ENCODE data around the gene KLF16.

The KLF16 gene

GRCh38 chr19:1814833-1815604 is 48.4 kb downstream of the KLF16 start:
- no peaks in the 10 kb centered on the region for H4K20me1 ChIP-seq (ENCODE audit: insufficient read depth, low read length)
- DNase-seq, result no peak
- no peak overlapping the region for H3K4me2 ChIP-seq (ENCODE audit: low read depth, low read length)
- H3K27ac ChIP-seq (ENCODE audit: low read length), result no peak overlapping the region
- peaks cover 10% of the 10 kb centered on the region for H3K36me3 ChIP-seq (replicated peaks; ENCODE audit: insufficient read depth, low read length)
- H2AFZ ChIP-seq (ENCODE audit: low read length), result no peak overlapping the region
- H3K4me3 ChIP-seq (ENCODE audit: low read length), result no peak overlapping the region
- H3K9me2 ChIP-seq (replicated peaks; ENCODE audit: insufficient read depth, low read length), result no peaks in the 10 kb centered on the region
- no peak for TF ChIP-seq EZH2 (optimal IDR thresholded peaks at IDR 0.05; ENCODE audit: low read depth, low read length)
- TF ChIP-seq EZH2phosphoT487 (IDR thresholded peaks at IDR 0.05; ENCODE audit: low read length), result no peak
- no peak for TF ChIP-seq CTCF (IDR thresholded peaks at IDR 0.05; ENCODE audit: low read length)
- no peaks in the 10 kb centered on the region for H3K9me3 ChIP-seq (replicated peaks; ENCODE audit: insufficient read depth, low read length)
- no peaks in the 10 kb centered on the region for H3K79me2 ChIP-seq (ENCODE audit: low read length)
- peaks cover 18% of the 10 kb centered on the region for H3K27me3 ChIP-seq (replicated peaks; ENCODE audit: insufficient read depth, low read length)
- H3K4me1 ChIP-seq (ENCODE audit: low read length), result peaks cover 7% of the 10 kb centered on the region
- no peak overlapping the region for H3K9ac ChIP-seq (ENCODE audit: low read length)
- no peaks in the 10 kb centered on the region; the same call in 1 of the 2 replicates for H3F3A ChIP-seq (ENCODE audit: insufficient read depth, low read length)

- Histone ChIP-seq H3K79me2 (ENCODE audit: low read length) (no peaks in the 10 kb centered on the region), H2AFZ (ENCODE audit: low read length) (no peak overlapping the region), H3K36me3 (replicated peaks; ENCODE audit: insufficient read depth, low read length) (peaks cover 10% of the 10 kb centered on the region), H4K20me1 (ENCODE audit: insufficient read depth, low read length) (no peaks in the 10 kb centered on the region), H3K9me3 (replicated peaks; ENCODE audit: insufficient read depth, low read length) (no peaks in the 10 kb centered on the region), H3K4me1 (ENCODE audit: low read length) (peaks cover 7% of the 10 kb centered on the region), H3K9me2 (replicated peaks; ENCODE audit: insufficient read depth, low read length) (no peaks in the 10 kb centered on the region), H3K4me2 (ENCODE audit: low read depth, low read length) (no peak overlapping the region), H3K4me3 (ENCODE audit: low read length) (no peak overlapping the region), H3F3A (ENCODE audit: insufficient read depth, low read length) (no peaks in the 10 kb centered on the region; the same call in 1 of the 2 replicates), H3K9ac (ENCODE audit: low read length) (no peak overlapping the region), H3K27ac (ENCODE audit: low read length) (no peak overlapping the region), H3K27me3 (replicated peaks; ENCODE audit: insufficient read depth, low read length) (peaks cover 25% of the 10 kb centered on the region)
- no peak for TF ChIP-seq EZH2 (optimal IDR thresholded peaks at IDR 0.05; ENCODE audit: low read depth, low read length)
- TF ChIP-seq EZH2phosphoT487 (IDR thresholded peaks at IDR 0.05; ENCODE audit: low read length), result no peak
- TF ChIP-seq CTCF (IDR thresholded peaks at IDR 0.05; ENCODE audit: low read length), result no peak
- DNase-seq, result no peak
Measured at GRCh38 chr19:1814391-1814790, 49.0 kb downstream of the KLF16 start.

DNA sequence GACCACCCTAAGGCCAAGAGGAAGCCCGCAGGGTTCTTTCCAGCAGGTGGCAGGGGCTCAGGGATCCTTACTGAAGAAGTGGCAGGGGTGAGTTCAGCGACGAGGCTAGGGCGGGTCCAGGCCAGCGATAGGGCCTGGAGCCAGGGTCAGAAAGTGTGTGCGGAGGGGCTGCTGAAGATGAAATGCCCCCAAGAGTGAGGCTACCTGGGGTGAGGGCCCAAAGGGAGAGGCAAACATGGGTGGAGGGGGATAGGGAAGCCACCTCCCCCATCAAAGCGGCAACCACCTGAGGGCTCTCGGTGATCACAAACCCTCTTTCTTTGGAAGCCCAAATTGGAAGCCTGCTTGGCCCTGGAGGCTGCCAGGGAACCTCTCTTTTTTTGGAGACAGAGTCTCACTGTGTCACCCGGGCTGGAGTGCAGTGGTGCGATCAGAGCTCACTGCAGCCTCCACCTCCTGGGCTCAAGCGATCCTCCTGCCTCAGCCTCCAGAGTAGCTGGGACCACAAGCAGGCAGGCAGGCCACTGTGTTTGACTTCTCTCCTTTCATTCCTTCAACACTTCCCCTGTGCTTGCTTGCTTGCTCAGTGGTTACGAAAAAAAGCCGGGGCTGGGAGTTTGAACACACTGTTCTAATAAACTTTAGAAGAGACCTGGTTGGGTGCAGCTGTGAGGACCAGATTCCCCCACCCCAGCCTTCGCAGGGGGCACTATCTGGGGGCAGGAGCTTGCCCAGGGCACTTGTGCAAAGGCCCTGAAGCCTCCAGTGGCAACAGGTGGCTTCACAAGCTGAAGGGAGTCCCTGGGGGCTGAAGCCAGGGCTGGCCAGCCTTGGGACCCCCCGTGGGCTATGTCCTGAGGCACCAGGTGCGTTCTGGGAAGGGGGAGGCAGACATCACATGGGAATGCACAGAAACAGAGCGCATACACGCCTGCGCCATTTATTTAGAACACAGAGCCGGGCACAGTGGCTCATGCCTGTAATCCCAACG is 49.9 kb downstream of the KLF16 start:
- no peak overlapping the region for H3K27ac ChIP-seq (ENCODE audit: low read length)

More for the DNA sequence above, 49.9 kb downstream of the KLF16 start:
- H3K4me2 ChIP-seq (ENCODE audit: low read depth, low read length), result peak overlapping the region; percentile 100
- H3K4me1 ChIP-seq (ENCODE audit: low read length), result peaks cover 7% of the 10 kb centered on the region
- TF ChIP-seq CTCF (IDR thresholded peaks at IDR 0.05; ENCODE audit: low read length) (0 out of 2 replicates have a peak, but pooled peaks have one; percentile 4), EZH2 (optimal IDR thresholded peaks at IDR 0.05; ENCODE audit: low read depth, low read length) (no peak), EZH2phosphoT487 (IDR thresholded peaks at IDR 0.05; ENCODE audit: low read length) (no peak)
- no peak for DNase-seq
- H2AFZ ChIP-seq (ENCODE audit: low read length), result peak overlapping the region; percentile 95
- peaks cover 10% of the 10 kb centered on the region; the same call in 1 of the 2 replicates for H3K36me3 ChIP-seq (replicated peaks; ENCODE audit: insufficient read depth, low read length)
- H3K9me3 ChIP-seq (replicated peaks; ENCODE audit: insufficient read depth, low read length), result no peaks in the 10 kb centered on the region
- H3K4me3 ChIP-seq (ENCODE audit: low read length), result peak overlapping the region; percentile 81
- no peaks in the 10 kb centered on the region for H3K79me2 ChIP-seq (ENCODE audit: low read length)
- no peaks in the 10 kb centered on the region for H3K9me2 ChIP-seq (replicated peaks; ENCODE audit: insufficient read depth, low read length)
- no peaks in the 10 kb centered on the region for H4K20me1 ChIP-seq (ENCODE audit: insufficient read depth, low read length)
- H3F3A ChIP-seq (ENCODE audit: insufficient read depth, low read length), result no peaks in the 10 kb centered on the region; the same call in 1 of the 2 replicates
- peaks cover 31% of the 10 kb centered on the region for H3K27me3 ChIP-seq (replicated peaks; ENCODE audit: insufficient read depth, low read length)
- peak overlapping the region; percentile 31; the same call in 1 of the 2 replicates for H3K9ac ChIP-seq (ENCODE audit: low read length)

Data from MM.1S (cell line).